ENCODE results near the gene RTL10. TPM values are rescaled to one million over a fixed set of nuclear protein-coding genes. Genes with fewer than 3 reads are reported as not detected.

Gene RTL10
- total RNA-seq, 1 experiment from 2014 or later = 24.4 TPM

GRCh38 chr22:19873138-19873959, 18.7 kb upstream of the RTL10 start:
- Histone ChIP-seq H3K23ac (ENCODE audit: insufficient read length, low read depth, low read length) (no peak overlapping the region), H3K56ac (ENCODE audit: insufficient read length, low read depth, low read length) (no peak overlapping the region), H3T11ph (ENCODE audit: low read length) (no peak overlapping the region), H2BK20ac (ENCODE audit: low read depth, low read length, poor library complexity, severe bottlenecking) (no peak overlapping the region), H2AFZ (ENCODE audit: low read length) (no peak overlapping the region), H3K9ac (ENCODE audit: extremely low read depth, insufficient read length, low read length) (no peak overlapping the region), H4K5ac (ENCODE audit: insufficient read length, low read depth, low read length) (no peak overlapping the region), H3K18ac (ENCODE audit: insufficient read length, low read depth, low read length) (no peak overlapping the region), H4K8ac (replicated peaks; ENCODE audit: insufficient read length, low read depth, low read length) (no peak overlapping the region), H4K20me1 (ENCODE audit: control insufficient read depth, insufficient read depth, insufficient read length) (no peaks in the 10 kb centered on the region), H2BK120ac (ENCODE audit: low read depth, low read length, poor library complexity, severe bottlenecking) (no peak overlapping the region), H2AK5ac (ENCODE audit: insufficient read length, low read length) (no peak overlapping the region), H3K4me2 (ENCODE audit: insufficient read depth, insufficient read length, low read length) (no peak overlapping the region), H3K27me3 (ENCODE audit: insufficient read depth, low read length) (no peaks in the 10 kb centered on the region), H3K23me2 (ENCODE audit: insufficient read length, low read depth, low read length, poor library complexity, severe bottlenecking) (no peaks in the 10 kb centered on the region), H3K27ac (ENCODE audit: insufficient read length, low read depth, low read length) (no peak overlapping the region), H3K4me1 (ENCODE audit: insufficient read depth, low read length) (no peaks in the 10 kb centered on the region; the same call in 1 of the 2 replicates), H4K91ac (ENCODE audit: insufficient read length, low read depth, low read length) (no peak overlapping the region), H3K79me2 (ENCODE audit: insufficient read depth, low read length) (no peaks in the 10 kb centered on the region), H2BK5ac (ENCODE audit: insufficient read length, low read length) (no peak overlapping the region), H2BK12ac (ENCODE audit: insufficient read length, low read depth, low read length) (no peak overlapping the region), H3K79me1 (ENCODE audit: insufficient read depth, low read depth, low read length, poor library complexity, severe bottlenecking) (no peaks in the 10 kb centered on the region), H3K14ac (ENCODE audit: insufficient read depth, low read length) (peak overlapping the region; percentile 34; the same call in 1 of the 2 replicates), H3K4ac (ENCODE audit: low read depth, low read length) (no peak overlapping the region), H3K9me3 (ENCODE audit: control insufficient read depth, low read depth, low read length) (no peaks in the 10 kb centered on the region), H2BK15ac (ENCODE audit: low read depth, low read length) (no peak overlapping the region)
- no CpG with 5 or more reads among the region's 27 CpGs for WGBS (ENCODE audit: extremely low coverage, insufficient read length, low lambda C conversion rate)
- H3K27ac Mint-ChIP-seq = no peak overlapping the region
- H3K4me1 Mint-ChIP-seq = peaks cover 11 to 17% of the 10 kb centered on the region in 2 experiments
- H3K4me3 Mint-ChIP-seq = no peak overlapping the region
- H3K9me3 Mint-ChIP-seq = no peaks in the 10 kb centered on the region
- no peak for DNase-seq
- no peaks in the 10 kb centered on the region for H3K36me3 Mint-ChIP-seq (ENCODE audit: insufficient read depth in 1 of 3, low read depth in 3 of 3)
- no peaks in the 10 kb centered on the region for H3K27me3 Mint-ChIP-seq (ENCODE audit: low read depth)
- TF ChIP-seq CTCF (conservative IDR thresholded peaks at IDR 0.05) = no peak

All from H9 (cell line).